IMR-90 (cell line): Measurements from ENCODE around the gene CWC15.

Experiments used
- CEBPB ChIP-seq: IDR thresholded peaks from 2 replicates; pipeline ENCODE4 v1.6.1; 2012; ENCODE audit warnings: low read depth, low read length, improper control_type of control experiment
- CHD1 ChIP-seq: IDR thresholded peaks from 2 replicates; pipeline ENCODE4 v1.6.1; 2012; ENCODE audit warnings: low read depth, low read length, improper control_type of control experiment
- CTCF ChIP-seq: conservative IDR thresholded peaks from 2 replicates; pipeline ENCODE4 v1.5.1; 2012; ENCODE audit warnings: mild to moderate bottlenecking, low read depth, low read length, improper control_type of control experiment
- MAFK ChIP-seq: IDR thresholded peaks from 2 replicates; pipeline ENCODE4 v1.6.1; 2012; ENCODE audit warnings: low read depth, low read length, improper control_type of control experiment
- MAZ ChIP-seq: IDR thresholded peaks from 2 replicates; pipeline ENCODE4 v1.6.1; 2012; ENCODE audit warnings: low read depth, mild to moderate bottlenecking, low read length, improper control_type of control experiment, moderate library complexity, borderline replicate concordance
- MXI1 ChIP-seq: IDR thresholded peaks from 2 replicates; pipeline ENCODE4 v1.6.1; 2012; ENCODE audit warnings: low read depth, mild to moderate bottlenecking, low read length, moderate library complexity, borderline replicate concordance
- NFE2L2 ChIP-seq: fragments of 150-350 bp; IDR thresholded peaks from 2 replicates; pipeline ENCODE4 v1.6.1; 2016; ENCODE audit warnings: low read depth, mild to moderate bottlenecking, low read length
- POLR2A ChIP-seq: IDR thresholded peaks from 2 replicates; pipeline ENCODE4 v1.6.1; 2012; ENCODE audit warnings: mild to moderate bottlenecking, low read depth, low read length
- RAD21 ChIP-seq: IDR thresholded peaks from 2 replicates; pipeline ENCODE4 v1.6.1; 2012; ENCODE audit warnings: low read length, improper control_type of control experiment
- RCOR1 ChIP-seq: IDR thresholded peaks from 2 replicates; pipeline ENCODE4 v1.6.1; 2012; ENCODE audit warnings: mild to moderate bottlenecking, low read length, improper control_type of control experiment; ENCODE audit not compliant: insufficient replicate concordance
- RFX5 ChIP-seq: IDR thresholded peaks from 2 replicates; pipeline ENCODE4 v1.8.0; 2012; ENCODE audit warnings: low read depth, mild to moderate bottlenecking, low read length, moderate library complexity
- SMC3 ChIP-seq: fragments of 150-350 bp; IDR thresholded peaks from 2 replicates; pipeline ENCODE4 v1.6.1; 2016; ENCODE audit warnings: low read depth, mild to moderate bottlenecking, antibody characterized with exemption, low read length, moderate library complexity
- USF2 ChIP-seq: fragments of 150-350 bp; IDR thresholded peaks from 2 replicates; pipeline ENCODE4 v1.6.1; 2017; ENCODE audit warnings: mild to moderate bottlenecking, antibody characterized with exemption, low read length, low read depth
- TF ChIP-seq, protein P1 (sequence below): fragments of 150-350 bp; IDR thresholded peaks from 2 replicates; pipeline ENCODE4 v1.6.1; 2016; ENCODE audit warnings: low read depth, mild to moderate bottlenecking, low read length, moderate library complexity, borderline replicate concordance

- TF ChIP-seq CTCF = no peak
- TF ChIP-seq POLR2A = no peak
- TF ChIP-seq RCOR1 = no peak
- TF ChIP-seq SMC3 = no peak
- TF ChIP-seq MXI1 = no peak
- no peak for TF ChIP-seq USF2
- no peak for TF ChIP-seq RFX5
- no peak for TF ChIP-seq MAZ
- TF ChIP-seq, protein P1, sequence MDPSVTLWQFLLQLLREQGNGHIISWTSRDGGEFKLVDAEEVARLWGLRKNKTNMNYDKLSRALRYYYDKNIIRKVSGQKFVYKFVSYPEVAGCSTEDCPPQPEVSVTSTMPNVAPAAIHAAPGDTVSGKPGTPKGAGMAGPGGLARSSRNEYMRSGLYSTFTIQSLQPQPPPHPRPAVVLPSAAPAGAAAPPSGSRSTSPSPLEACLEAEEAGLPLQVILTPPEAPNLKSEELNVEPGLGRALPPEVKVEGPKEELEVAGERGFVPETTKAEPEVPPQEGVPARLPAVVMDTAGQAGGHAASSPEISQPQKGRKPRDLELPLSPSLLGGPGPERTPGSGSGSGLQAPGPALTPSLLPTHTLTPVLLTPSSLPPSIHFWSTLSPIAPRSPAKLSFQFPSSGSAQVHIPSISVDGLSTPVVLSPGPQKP = no peak
- no peak for TF ChIP-seq RAD21
- TF ChIP-seq CEBPB = no peak
- no peak for TF ChIP-seq CHD1
- no peak for TF ChIP-seq NFE2L2
- TF ChIP-seq MAFK = no peak
These were observed 32.3 kb upstream of the CWC15 start for GRCh38 chr11:95005642-95006041.
